PC-3 (cell line): Measurements from ENCODE around the gene CD40.

ENCODE experiments used
- CTCF ChIP-seq: fragments of 300-600 bp; sonication (generic); conservative IDR thresholded peaks from 2 replicates; pipeline ENCODE4 v1.5.1; 2017; ENCODE audit warnings: antibody characterized with exemption, low read depth, mild to moderate bottlenecking, low read length
- EZH2 ChIP-seq: fragments of 300-600 bp; sonication (generic); IDR thresholded peaks from one replicate; pipeline ENCODE4 v1.6.1; 2017; ENCODE audit warnings: antibody characterized with exemption, mild to moderate bottlenecking, low read length; ENCODE audit not compliant: unreplicated experiment

DNA sequence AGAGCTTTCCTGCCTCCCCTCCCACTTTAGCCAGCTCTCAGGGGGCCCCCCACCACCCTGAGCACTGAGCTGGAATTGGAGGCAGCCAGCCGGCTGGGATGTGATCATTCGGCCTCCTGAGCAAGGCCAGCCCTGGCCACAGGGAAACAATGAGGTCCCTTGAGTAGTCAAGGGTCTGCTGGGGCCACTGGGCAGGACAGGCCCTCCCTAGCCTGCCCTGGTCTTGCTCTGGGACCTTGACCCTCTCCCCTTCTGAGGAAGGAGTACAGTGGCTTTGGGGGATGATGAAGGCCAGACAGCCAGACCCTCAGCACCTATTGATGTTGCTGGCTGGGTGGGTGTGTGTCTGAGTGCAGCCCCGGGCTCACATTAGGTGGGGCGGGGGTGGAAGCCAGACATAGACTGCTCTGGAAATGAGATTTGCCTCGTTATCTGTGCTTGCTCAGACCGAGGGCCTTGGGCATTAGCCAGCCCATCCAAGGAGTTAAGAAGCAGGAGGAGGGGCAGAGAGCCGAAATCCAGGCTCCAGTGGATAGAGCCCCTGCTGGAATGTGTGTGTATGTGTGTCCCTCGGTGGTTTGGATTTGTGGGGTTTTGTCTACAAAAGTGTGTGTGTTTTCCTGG lies 21.3 kb downstream of the CD40 start:
- no peak for TF ChIP-seq CTCF
- TF ChIP-seq EZH2, result no peak
